ENCODE data around the gene HIPK2. TPM values are rescaled to one million over a fixed set of nuclear protein-coding genes. Genes with fewer than 3 reads are reported as not detected.
A peak's percentile ranks its signal among the peaks of the same experiment; 100 is the strongest.

HIPK2 gene
- polyA plus RNA-seq, 3 donors, result 1.6 to 12.1 (median 3.0) TPM

DNA sequence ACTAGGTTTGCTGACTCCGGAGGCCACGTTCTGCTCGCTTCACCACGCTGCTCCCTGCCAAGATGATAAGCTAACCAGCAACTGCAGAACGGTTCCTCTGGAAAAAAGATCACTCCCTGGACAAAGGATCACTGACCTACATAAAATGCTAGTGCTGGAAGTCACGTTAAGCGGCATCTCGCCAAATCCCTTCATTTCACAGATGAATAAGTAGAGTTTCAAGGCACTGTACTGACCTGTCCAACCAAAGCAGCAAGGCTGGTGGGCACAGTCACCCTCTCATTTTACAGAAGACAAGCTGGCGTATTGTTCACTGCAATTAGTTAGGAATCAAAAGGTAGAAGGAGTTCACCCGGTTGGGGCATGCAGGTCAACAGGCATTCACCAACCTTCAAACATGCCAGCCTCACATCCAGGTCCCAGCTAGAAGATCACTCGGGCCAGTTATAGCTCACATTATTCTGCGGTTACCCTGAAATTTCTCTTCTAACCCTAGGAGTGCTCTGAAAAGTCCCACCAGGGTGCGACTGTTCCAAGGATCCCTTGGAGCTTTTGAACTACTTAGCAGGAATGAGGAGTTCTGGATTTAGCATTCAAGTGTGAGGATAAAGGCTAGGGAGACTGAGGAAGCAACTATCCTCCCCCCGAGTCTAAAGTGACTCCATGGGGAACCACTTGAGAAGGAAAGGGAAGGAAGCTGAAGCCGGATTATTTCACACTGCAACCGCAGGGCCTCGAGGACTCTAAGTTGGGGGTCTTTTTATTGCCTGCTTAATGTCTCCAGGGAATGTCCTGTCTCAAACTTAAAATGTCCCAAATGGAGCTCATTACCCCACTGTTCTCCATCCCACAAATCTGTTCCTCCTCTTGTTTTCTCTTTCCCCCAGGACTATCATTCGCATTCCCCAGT is 32.8 kb downstream of the HIPK2 start:
- H3K27me3 Mint-ChIP-seq (ENCODE audit: low read depth in 3 of 3), result peaks cover 0 to 1% (median 0%) of the 10 kb centered on the region in 3 donors
- H3K4me1 Mint-ChIP-seq, result peaks cover 58% of the 10 kb centered on the region
- H3K4me2 ChIP-seq (replicated peaks; ENCODE audit: extremely low read depth, low read length, poor library complexity, severe bottlenecking), result peak overlapping the region; percentile 33
- peaks cover 45 to 50% of the 10 kb centered on the region in 2 donors for H3K36me3 Mint-ChIP-seq
- H3K9me3 ChIP-seq (replicated peaks in 1 of 2; ENCODE audit: control insufficient read depth in 1 of 2, insufficient read depth in 1 of 2, low read length in 2 of 2), result no peaks in the 10 kb centered on the region
- no peak overlapping the region for H2AFZ ChIP-seq (ENCODE audit: insufficient read depth, low read depth, low read length, poor library complexity, severe bottlenecking)
- H3K4me3 ChIP-seq (replicated peaks in 1 of 3; ENCODE audit: low read depth in 2 of 3, low read length in 3 of 3), result peak overlapping the region in 1 of 3 experiments; percentile 9
- 97% methylated on average over 10 of the region's 18 CpGs for WGBS (ENCODE audit: insufficient coverage)
- TF ChIP-seq, protein P1, sequence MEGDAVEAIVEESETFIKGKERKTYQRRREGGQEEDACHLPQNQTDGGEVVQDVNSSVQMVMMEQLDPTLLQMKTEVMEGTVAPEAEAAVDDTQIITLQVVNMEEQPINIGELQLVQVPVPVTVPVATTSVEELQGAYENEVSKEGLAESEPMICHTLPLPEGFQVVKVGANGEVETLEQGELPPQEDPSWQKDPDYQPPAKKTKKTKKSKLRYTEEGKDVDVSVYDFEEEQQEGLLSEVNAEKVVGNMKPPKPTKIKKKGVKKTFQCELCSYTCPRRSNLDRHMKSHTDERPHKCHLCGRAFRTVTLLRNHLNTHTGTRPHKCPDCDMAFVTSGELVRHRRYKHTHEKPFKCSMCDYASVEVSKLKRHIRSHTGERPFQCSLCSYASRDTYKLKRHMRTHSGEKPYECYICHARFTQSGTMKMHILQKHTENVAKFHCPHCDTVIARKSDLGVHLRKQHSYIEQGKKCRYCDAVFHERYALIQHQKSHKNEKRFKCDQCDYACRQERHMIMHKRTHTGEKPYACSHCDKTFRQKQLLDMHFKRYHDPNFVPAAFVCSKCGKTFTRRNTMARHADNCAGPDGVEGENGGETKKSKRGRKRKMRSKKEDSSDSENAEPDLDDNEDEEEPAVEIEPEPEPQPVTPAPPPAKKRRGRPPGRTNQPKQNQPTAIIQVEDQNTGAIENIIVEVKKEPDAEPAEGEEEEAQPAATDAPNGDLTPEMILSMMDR (IDR thresholded peaks at IDR 0.05), result no peak
- H3K27me3 ChIP-seq (ENCODE audit: control insufficient read depth in 2 of 2, insufficient read depth in 2 of 2, low read length in 2 of 2), result no peaks in the 10 kb centered on the region
- H4K20me1 ChIP-seq (ENCODE audit: insufficient read depth, low read length), result peaks cover 87% of the 10 kb centered on the region
- peaks cover 30 to 46% of the 10 kb centered on the region in 2 donors for H3K4me1 ChIP-seq (ENCODE audit: control insufficient read depth in 1 of 2, insufficient read depth in 2 of 2, low read length in 2 of 2)
- DNase-seq, result peak in 2 of 3 donors; percentile 41 to 49
- peaks cover 100% of the 10 kb centered on the region for H3K79me2 ChIP-seq (ENCODE audit: insufficient read depth, low read length)
- peak overlapping the region in 6 of 7 donors; percentile 9 to 80 (median 58) for H3K27ac Mint-ChIP-seq
- intact Hi-C loops (cut with micrococcal nuclease), result no loop called here
- H3K27ac ChIP-seq (ENCODE audit: low read depth in 1 of 2, low read length in 2 of 2), result no peak overlapping the region
- peak overlapping the region in 1 of 2 donors; percentile 46 for H3K4me3 Mint-ChIP-seq
- no peaks in the 10 kb centered on the region for H3K9me3 Mint-ChIP-seq
- no peak overlapping the region for H3K9ac ChIP-seq (ENCODE audit: insufficient read depth, low read length, poor library complexity, severe bottlenecking)
- H3K36me3 ChIP-seq (replicated peaks in 1 of 2; ENCODE audit: control insufficient read depth in 1 of 2, insufficient read depth in 2 of 2, low read length in 2 of 2), result peaks cover 5 to 21% of the 10 kb centered on the region in 2 donors

DNA sequence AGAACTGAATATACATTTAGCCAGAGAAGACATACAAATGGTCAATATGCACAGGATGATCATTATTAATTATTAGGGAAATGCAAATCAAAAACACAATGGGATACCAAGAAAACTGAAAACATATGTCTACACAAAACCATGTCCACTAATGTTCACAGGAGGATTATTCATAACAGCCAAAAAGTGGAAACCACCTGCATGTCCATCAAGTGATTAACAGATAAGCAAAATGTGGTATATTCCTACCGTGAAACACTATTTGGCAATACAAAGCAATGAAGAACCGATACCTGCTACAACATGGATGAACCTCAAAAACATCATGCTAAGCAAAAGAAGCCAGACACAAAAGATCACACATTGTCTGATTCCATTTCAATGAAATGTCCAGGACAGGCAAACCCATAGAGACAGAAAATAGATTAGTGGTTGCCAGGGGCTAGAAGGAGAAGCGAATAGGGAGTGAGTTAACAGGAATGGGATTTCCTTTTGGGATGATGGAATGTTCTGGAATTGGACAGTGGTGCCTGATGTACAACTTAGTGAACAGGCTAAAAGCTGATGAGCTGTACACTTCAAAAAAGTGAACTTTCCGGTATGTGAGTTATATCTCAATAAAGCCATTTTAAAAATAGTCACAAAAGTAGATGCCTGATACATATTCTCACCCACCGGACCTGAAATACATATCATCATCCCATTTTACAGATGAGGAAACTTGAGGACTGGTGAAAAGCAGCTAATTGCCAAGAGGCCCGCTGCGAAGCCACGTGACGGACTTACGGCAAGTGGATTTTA is 33.6 kb downstream of the HIPK2 start:
- peaks cover 10 to 14% of the 10 kb centered on the region in 2 donors for H3K36me3 ChIP-seq (replicated peaks in 1 of 2; ENCODE audit: control insufficient read depth in 1 of 2, insufficient read depth in 2 of 2, low read length in 2 of 2)
- peaks cover 81% of the 10 kb centered on the region for H4K20me1 ChIP-seq (ENCODE audit: insufficient read depth, low read length)
- Mint-ChIP-seq H3K36me3 (peaks cover 46 to 48% of the 10 kb centered on the region in 2 donors), H3K27ac (no peak overlapping the region), H3K4me1 (peaks cover 54% of the 10 kb centered on the region), H3K27me3 (ENCODE audit: low read depth in 3 of 3) (peaks cover 0 to 1% (median 0%) of the 10 kb centered on the region in 3 donors), H3K9me3 (no peaks in the 10 kb centered on the region), H3K4me3 (no peak overlapping the region)
- no peak for DNase-seq
- no peak overlapping the region for H3K4me3 ChIP-seq (replicated peaks in 1 of 3; ENCODE audit: low read depth in 2 of 3, low read length in 3 of 3)
- H3K4me1 ChIP-seq (ENCODE audit: control insufficient read depth in 1 of 2, insufficient read depth in 2 of 2, low read length in 2 of 2), result peaks cover 30 to 42% of the 10 kb centered on the region in 2 donors
- intact Hi-C loops (cut with micrococcal nuclease), result no loop called here
- no peak overlapping the region for H3K27ac ChIP-seq (ENCODE audit: low read depth in 1 of 2, low read length in 2 of 2)
- no peaks in the 10 kb centered on the region for H3K27me3 ChIP-seq (ENCODE audit: control insufficient read depth in 2 of 2, insufficient read depth in 2 of 2, low read length in 2 of 2)
- H2AFZ ChIP-seq (ENCODE audit: insufficient read depth, low read depth, low read length, poor library complexity, severe bottlenecking), result no peak overlapping the region
- no peaks in the 10 kb centered on the region for H3K9me3 ChIP-seq (replicated peaks in 1 of 2; ENCODE audit: control insufficient read depth in 1 of 2, insufficient read depth in 1 of 2, low read length in 2 of 2)
- TF ChIP-seq, protein P1 (IDR thresholded peaks at IDR 0.05), result no peak
- no peak overlapping the region for H3K4me2 ChIP-seq (replicated peaks; ENCODE audit: extremely low read depth, low read length, poor library complexity, severe bottlenecking)
- 92% methylated on average over 8 of the region's 10 CpGs for WGBS (ENCODE audit: insufficient coverage)
- H3K79me2 ChIP-seq (ENCODE audit: insufficient read depth, low read length), result peaks cover 96% of the 10 kb centered on the region
- no peak overlapping the region for H3K9ac ChIP-seq (ENCODE audit: insufficient read depth, low read length, poor library complexity, severe bottlenecking)

Measured in CD14-positive monocyte (primary cell).